Measurements from ENCODE around the gene SRD5A3.

GRCh38 chr4:55378617-55379467 is 32.8 kb downstream of the SRD5A3 start:
- TF ChIP-seq, protein P1, sequence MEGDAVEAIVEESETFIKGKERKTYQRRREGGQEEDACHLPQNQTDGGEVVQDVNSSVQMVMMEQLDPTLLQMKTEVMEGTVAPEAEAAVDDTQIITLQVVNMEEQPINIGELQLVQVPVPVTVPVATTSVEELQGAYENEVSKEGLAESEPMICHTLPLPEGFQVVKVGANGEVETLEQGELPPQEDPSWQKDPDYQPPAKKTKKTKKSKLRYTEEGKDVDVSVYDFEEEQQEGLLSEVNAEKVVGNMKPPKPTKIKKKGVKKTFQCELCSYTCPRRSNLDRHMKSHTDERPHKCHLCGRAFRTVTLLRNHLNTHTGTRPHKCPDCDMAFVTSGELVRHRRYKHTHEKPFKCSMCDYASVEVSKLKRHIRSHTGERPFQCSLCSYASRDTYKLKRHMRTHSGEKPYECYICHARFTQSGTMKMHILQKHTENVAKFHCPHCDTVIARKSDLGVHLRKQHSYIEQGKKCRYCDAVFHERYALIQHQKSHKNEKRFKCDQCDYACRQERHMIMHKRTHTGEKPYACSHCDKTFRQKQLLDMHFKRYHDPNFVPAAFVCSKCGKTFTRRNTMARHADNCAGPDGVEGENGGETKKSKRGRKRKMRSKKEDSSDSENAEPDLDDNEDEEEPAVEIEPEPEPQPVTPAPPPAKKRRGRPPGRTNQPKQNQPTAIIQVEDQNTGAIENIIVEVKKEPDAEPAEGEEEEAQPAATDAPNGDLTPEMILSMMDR (IDR thresholded peaks at IDR 0.05): no peak
- TF ChIP-seq POLR2A (IDR thresholded peaks at IDR 0.05): no peak

Data from suprapubic skin (tissue), 3 donors.